Upper lobe of left lung (tissue), 4 donors: ENCODE data around the gene ADAM15.

Experiments used
- CTCF ChIP-seq, 6 experiments: fragments of 450-650 bp in 4 of 6; fragments of 200-600 bp in 2 of 6; sonication (generic) in 2 of 6; IDR thresholded peaks; one replicate each; pipeline ENCODE4 v1.5.1; 2016 to 2019; ENCODE audit warnings: antibody characterized with exemption in 6 of 6
- EP300 ChIP-seq, 4 donors: sonication (generic); formaldehyde crosslinking; IDR thresholded peaks; one replicate each; pipeline ENCODE4 v1.5.1; 2017; ENCODE audit warnings: antibody characterized with exemption in 4 of 4, control low read depth in 2 of 4
- POLR2A ChIP-seq, 4 donors: fragments of 450-650 bp; IDR thresholded peaks; one replicate each; pipeline ENCODE4 v1.5.1; 2016 to 2017; ENCODE audit warnings: antibody characterized with exemption in 4 of 4, mild to moderate bottlenecking in 2 of 4
- POLR2AphosphoS5 ChIP-seq, 2 donors: sonication (generic); formaldehyde crosslinking; IDR thresholded peaks; one replicate each; pipeline ENCODE4 v1.5.1; 2017; ENCODE audit warnings: antibody characterized with exemption in 2 of 2

GRCh38 chr1:155066777-155067176 is 15.7 kb downstream of the ADAM15 start:
- TF ChIP-seq CTCF (IDR thresholded peaks at IDR 0.05) (no peak), POLR2A (IDR thresholded peaks at IDR 0.05) (no peak), EP300 (IDR thresholded peaks at IDR 0.05) (no peak), POLR2AphosphoS5 (IDR thresholded peaks at IDR 0.05) (no peak)
